Heart left ventricle (tissue), 16 donors: Measurements from ENCODE around the gene HMCN2. TPM values are rescaled to one million over a fixed set of nuclear protein-coding genes. Genes with fewer than 3 reads are reported as not detected.
A peak's percentile ranks its signal among the peaks of the same experiment; 100 is the strongest.

Experiments used
- ATAC-seq, 4 donors: fragments of 200-7000 bp; cut with Tn5 transposase; one replicate each; pipeline ENCODE4 v1.9.1; 2020 to 2022; ENCODE audit warnings: moderate library complexity in 4 of 4, mild to moderate bottlenecking in 3 of 4, moderate number of reproducible peaks in 1 of 4
- DNase-seq, 5 donors: peaks; one replicate each; pipeline ENCODE4 v3.0.0-alpha.2; 2020
- H3K27ac ChIP-seq, 12 donors: fragments of 200-600 bp; sonication (generic) in 4 of 12; one replicate each; pipeline versions ENCODE4 v1.5.0 to v1.8.0; 2016 to 2022; ENCODE audit warnings: mild to moderate bottlenecking in 2 of 12
- H3K27me3 ChIP-seq, 9 donors: fragments of 200-600 bp; sonication (generic) in 2 of 9; one replicate each; pipeline versions ENCODE4 v1.5.1 to v1.8.0; 2016 to 2022; ENCODE audit warnings: mild to moderate bottlenecking in 3 of 9
- H3K36me3 ChIP-seq, 9 donors: fragments of 200-600 bp; sonication (generic) in 2 of 9; one replicate each; pipeline versions ENCODE4 v1.5.0 to v1.8.0; 2018 to 2022; ENCODE audit warnings: mild to moderate bottlenecking in 2 of 9
- H3K4me1 ChIP-seq, 12 donors: fragments of 200-600 bp; sonication (generic) in 4 of 12; one replicate each; pipeline versions ENCODE4 v1.5.0 to v1.8.0; 2016 to 2022; ENCODE audit warnings: mild to moderate bottlenecking in 3 of 12
- H3K4me3 ChIP-seq, 12 donors: fragments of 200-600 bp; sonication (generic) in 4 of 12; one replicate each; pipeline versions ENCODE4 v1.5.0 to v1.8.0; 2017 to 2022; ENCODE audit warnings: mild to moderate bottlenecking in 9 of 12, moderate library complexity in 4 of 12
- H3K9me3 ChIP-seq, 12 donors: fragments of 200-600 bp; sonication (generic) in 4 of 12; one replicate each; pipeline versions ENCODE4 v1.5.0 to v1.8.0; 2016 to 2022; ENCODE audit warnings: mild to moderate bottlenecking in 1 of 12
- POLR2A ChIP-seq, 2 donors: fragments of 450-650 bp; IDR thresholded peaks; one replicate each; pipeline ENCODE4 v1.6.1; 2017; ENCODE audit warnings: antibody characterized with exemption in 2 of 2, mild to moderate bottlenecking in 2 of 2, moderate library complexity in 2 of 2
- WGBS, 4 donors: extraction: QIAGEN DNeasy Blood & Tissue Kit in 2 of 4; methylation state at CpG; one replicate each; pipeline versions ENCODE4 v1.1.5 to v1.1.7; 2013 to 2018; 5-methylcytosine and 5-hydroxymethylcytosine counted together
- intact Hi-C, 10 donors: fragments of 100-400 bp; cut with DNase I; formaldehyde crosslinking; loops; one replicate each; pipeline versions ENCODE4 v1.11.1 to v1.14.2; 2022
- polyA plus RNA-seq, 2 donors: library from polyadenylated mRNA; stranded (reverse); fragments of 200-250 nt; gene quantifications; one replicate each; pipeline ENCODE4 v1.2.3, GENCODE V29; 2013
- total RNA-seq, 9 donors: library from RNA; depleted of rRNA in 2 of 9; stranded (reverse); fragments of >200 nt in 2 of 9; fragmentation: NEBNext Ultra II Directional in 3 of 9; extraction: Animal tissue kit (Norgen Biotek cat#: 25700) in 3 of 9; gene quantifications; one replicate each; pipeline versions ENCODE4 v1.1.0 to v1.2.4, GENCODE V29; 2016 to 2023
- TF ChIP-seq, protein P1 (sequence below), 12 donors: fragments of 200-600 bp; sonication (generic) in 4 of 12; IDR thresholded peaks; one replicate each; pipeline versions ENCODE4 v1.5.0 to v1.8.0; 2018 to 2022; ENCODE audit warnings: antibody characterized with exemption in 12 of 12, mild to moderate bottlenecking in 5 of 12
- donor health status: ischemic (EF 13 %, LVEDD 7.1; RV severe dilation, severe dysfunction).
- donor health status: healthy with polysubstance abuse.
- donor health status: DM: no; HTN: yes; CAD: no.
- donor health status: DM: no; HTN: no; CAD: no.
- donor health status: ischemic (EF 25% LVEDD 6.9; RV normal size, moderate dysfunction).
- donor health status: ischemic (EF 25% LVEDD 5.7; RV mildly dilated, moderate dysfunction).
- donor health status: healthy.
- donor health status: DM: yes; HTN: yes; CAD: no.
- donor health status: ischemic (EF 35%, LVEDD 5.7; RV mildly dilated, moderate dysfunction).
- donor health status: nonischemic (EF 11% LVEDD 7.7; RV severe dilation, severe dysfunction).
- donor health status: DM: yes; HTN: yes; CAD: no.
- donor health status: PGD.
- donor health status: ischemic (EF 29% LVEDD 5.4; RV normal size, mild dysfunction).
- donor health status: nonischemic (EF 23%, LVEDD 6.1; RV moderate dilation, normal function).

HMCN2 gene
- total and polyA plus RNA-seq, 11 donors = 2.3 to 10.4 (median 4.3) TPM

DNA sequence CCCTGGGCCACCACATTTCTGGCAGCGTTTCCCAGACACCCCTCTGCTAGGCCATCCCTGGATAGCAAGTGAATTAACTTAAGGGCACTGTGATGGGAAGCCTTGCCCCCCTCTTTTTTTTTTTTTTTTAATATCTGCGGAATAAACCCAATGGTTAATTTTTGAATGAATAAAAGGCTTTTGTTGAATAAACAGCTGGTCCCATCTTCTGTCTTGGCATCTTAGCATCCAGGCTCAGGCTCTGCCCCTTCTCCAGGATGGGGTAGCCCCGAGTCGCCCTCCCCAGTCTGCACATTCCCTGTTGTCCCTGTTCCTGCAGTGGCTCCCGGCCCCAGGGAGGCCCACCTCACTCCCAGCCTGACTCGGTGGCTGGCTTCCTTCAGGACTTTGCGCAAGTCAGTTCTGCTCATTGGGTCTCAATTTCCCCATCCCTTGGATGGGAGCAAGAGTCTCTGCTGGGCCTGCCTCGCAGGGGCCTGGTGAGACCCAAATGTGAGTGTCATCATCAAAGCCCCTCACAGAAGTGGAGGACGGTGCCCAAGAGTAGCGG, 29.0 kb upstream of the HMCN2 start:
- intact Hi-C loops = loop anchor here (1.0 to 10.0 kb wide), 6 partner anchors 106 to 352 kb away; no protein-coding TSS in a partner anchor
- no peaks in the 10 kb centered on the region for H3K9me3 ChIP-seq
- DNase-seq (no peak), ATAC-seq (no peak)
- no peaks in the 10 kb centered on the region for H3K27me3 ChIP-seq
- peak overlapping the region in 1 of 12 donors; percentile 80 for H3K27ac ChIP-seq
- H3K4me3 ChIP-seq = no peak overlapping the region
- H3K4me1 ChIP-seq = peaks cover 0 to 15% (median 1%) of the 10 kb centered on the region in 12 donors
- TF ChIP-seq POLR2A (IDR thresholded peaks at IDR 0.05) = no peak
- TF ChIP-seq, protein P1, sequence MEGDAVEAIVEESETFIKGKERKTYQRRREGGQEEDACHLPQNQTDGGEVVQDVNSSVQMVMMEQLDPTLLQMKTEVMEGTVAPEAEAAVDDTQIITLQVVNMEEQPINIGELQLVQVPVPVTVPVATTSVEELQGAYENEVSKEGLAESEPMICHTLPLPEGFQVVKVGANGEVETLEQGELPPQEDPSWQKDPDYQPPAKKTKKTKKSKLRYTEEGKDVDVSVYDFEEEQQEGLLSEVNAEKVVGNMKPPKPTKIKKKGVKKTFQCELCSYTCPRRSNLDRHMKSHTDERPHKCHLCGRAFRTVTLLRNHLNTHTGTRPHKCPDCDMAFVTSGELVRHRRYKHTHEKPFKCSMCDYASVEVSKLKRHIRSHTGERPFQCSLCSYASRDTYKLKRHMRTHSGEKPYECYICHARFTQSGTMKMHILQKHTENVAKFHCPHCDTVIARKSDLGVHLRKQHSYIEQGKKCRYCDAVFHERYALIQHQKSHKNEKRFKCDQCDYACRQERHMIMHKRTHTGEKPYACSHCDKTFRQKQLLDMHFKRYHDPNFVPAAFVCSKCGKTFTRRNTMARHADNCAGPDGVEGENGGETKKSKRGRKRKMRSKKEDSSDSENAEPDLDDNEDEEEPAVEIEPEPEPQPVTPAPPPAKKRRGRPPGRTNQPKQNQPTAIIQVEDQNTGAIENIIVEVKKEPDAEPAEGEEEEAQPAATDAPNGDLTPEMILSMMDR (IDR thresholded peaks at IDR 0.05) = peak in 5 of 12 donors; percentile 1 to 29 (median 8)
- 56 to 67% (median 65%) methylated on average over 8 to 10 of the region's 10 CpGs for WGBS, 4 donors
- no peaks in the 10 kb centered on the region for H3K36me3 ChIP-seq

- intact Hi-C loops = loop anchor here in 9 of 10 donors (2.0 to 10.0 kb wide), 5 partner anchors 105 to 352 kb away; no protein-coding TSS in a partner anchor
- ATAC-seq (no peak), DNase-seq (no peak)
- Histone ChIP-seq H3K27ac (peak overlapping the region in 1 of 12 donors; percentile 80), H3K36me3 (no peaks in the 10 kb centered on the region), H3K4me3 (no peak overlapping the region), H3K27me3 (no peaks in the 10 kb centered on the region), H3K9me3 (no peaks in the 10 kb centered on the region), H3K4me1 (peaks cover 0 to 15% (median 1%) of the 10 kb centered on the region in 12 donors)
- 83 to 87% (median 85%) methylated on average over 11 of the region's 11 CpGs for WGBS, 4 donors
- TF ChIP-seq POLR2A (IDR thresholded peaks at IDR 0.05) = no peak
- TF ChIP-seq, protein P1 (IDR thresholded peaks at IDR 0.05) = no peak
Observed at GRCh38 chr9:130237076-130237475, 28.5 kb upstream of the HMCN2 start.

GRCh38 chr9:130237763-130238524, 27.6 kb upstream of the HMCN2 start:
- Histone ChIP-seq H3K36me3 (no peaks in the 10 kb centered on the region), H3K27me3 (no peaks in the 10 kb centered on the region), H3K4me3 (no peak overlapping the region), H3K9me3 (no peaks in the 10 kb centered on the region), H3K27ac (peak overlapping the region in 1 of 12 donors; percentile 80), H3K4me1 (peaks cover 0 to 15% (median 2%) of the 10 kb centered on the region in 12 donors)
- intact Hi-C loops = loop anchor here in 9 of 10 donors (2.0 to 10.0 kb wide), 5 partner anchors 104 to 353 kb away; no protein-coding TSS in a partner anchor
- 83 to 90% (median 85%) methylated on average over 15 to 17 of the region's 17 CpGs for WGBS, 4 donors
- ATAC-seq (no peak), DNase-seq (no peak)
- TF ChIP-seq, protein P1 (IDR thresholded peaks at IDR 0.05) = no peak
- no peak for TF ChIP-seq POLR2A (IDR thresholded peaks at IDR 0.05)

- intact Hi-C loops = loop anchor here in 7 of 10 donors (5.0 to 10.0 kb wide), 3 partner anchors 103 to 355 kb away; no protein-coding TSS in a partner anchor
- peaks cover 0 to 16% (median 6%) of the 10 kb centered on the region in 12 donors for H3K4me1 ChIP-seq
- H3K9me3 ChIP-seq = no peaks in the 10 kb centered on the region
- no peak overlapping the region for H3K4me3 ChIP-seq
- no peaks in the 10 kb centered on the region for H3K27me3 ChIP-seq
- no peak for ATAC-seq
- no peak for DNase-seq
- H3K36me3 ChIP-seq = no peaks in the 10 kb centered on the region
- peak overlapping the region in 1 of 12 donors; percentile 41 for H3K27ac ChIP-seq
- no peak for TF ChIP-seq POLR2A (IDR thresholded peaks at IDR 0.05)
- TF ChIP-seq, protein P1 (IDR thresholded peaks at IDR 0.05) = no peak
- 92 to 100% (median 97%) methylated on average over 3 of the region's 3 CpGs for WGBS, 4 donors
Observed at GRCh38 chr9:130239363-130239695, 26.2 kb upstream of the HMCN2 start.
